B cell (primary cell): Measurements from ENCODE around the gene SHFL. TPM values are rescaled to one million over a fixed set of nuclear protein-coding genes. Genes with fewer than 3 reads are reported as not detected.

Experiments used
- ATAC-seq: fragments of 200-7000 bp; cut with Tn5 transposase; one replicate; pipeline ENCODE4 v1.10.0; 2021; ENCODE audit warnings: low read depth, mild to moderate bottlenecking, moderate number of reproducible peaks, moderate library complexity
- CTCF ChIA-PET: fragments of 350-600 bp; sonication (Branson Sonifier 250); formaldehyde crosslinking; loops from one replicate; lab custom pipeline; 2021; ENCODE audit warnings: antibody characterized with exemption, inconsistent platforms; lab: Charles Lee
- POLR2A ChIA-PET: fragments of 350-600 bp; sonication (Branson Sonifier 250); formaldehyde crosslinking; loops from one replicate; lab custom pipeline; 2021; ENCODE audit warnings: antibody characterized with exemption; lab: Charles Lee
- DNase-seq: peaks from one replicate; pipeline ENCODE4 v3.0.0; 2013
- H2AFZ ChIP-seq: 2 replicates; pipeline ENCODE4 v1.6.1; 2012; ENCODE audit warnings: mild to moderate bottlenecking, low read depth, low read length; ENCODE audit not compliant: insufficient read depth, poor library complexity, severe bottlenecking
- H3K27ac ChIP-seq, 2 donors: 1 replicate in 1 of 2; 2 replicates in 1 of 2; pipeline ENCODE4 v1.5.1; 2012 to 2013; ENCODE audit warnings: low read length in 2 of 2, mild to moderate bottlenecking in 2 of 2, moderate library complexity in 1 of 2
- H3K27me3 ChIP-seq, 4 experiments: fragments of 200-600 bp in 1 of 4; sonication (generic) in 1 of 4; replicated peaks in 1 of 4; 1 replicate in 2 of 4; 2 replicates in 2 of 4; pipeline versions ENCODE4 v1.6.1 to v1.7.0; 2013 to 2016; ENCODE audit warnings: low read length in 3 of 4, mild to moderate bottlenecking in 2 of 4, mixed read lengths in 1 of 4, moderate library complexity in 1 of 4; ENCODE audit not compliant: insufficient read depth in 4 of 4, control insufficient read depth in 3 of 4; ENCODE audit errors: control extremely low read depth in 1 of 4
- H3K36me3 ChIP-seq, 2 experiments: replicated peaks in 1 of 2; 1 replicate in 1 of 2; 2 replicates in 1 of 2; pipeline versions ENCODE4 v1.6.1 to v1.7.1; 2013; ENCODE audit warnings: low read length in 1 of 2; ENCODE audit not compliant: insufficient read depth in 2 of 2, control insufficient read depth in 1 of 2; ENCODE audit errors: control extremely low read depth in 1 of 2, extremely low read depth in 1 of 2
- H3K4me1 ChIP-seq, 2 donors: fragments of 200-600 bp in 1 of 2; sonication (generic) in 1 of 2; 1 replicate in 1 of 2; 2 replicates in 1 of 2; pipeline versions ENCODE4 v1.5.1 to v1.6.1; 2013 to 2017; ENCODE audit warnings: low read length in 2 of 2; ENCODE audit not compliant: control insufficient read depth in 2 of 2, insufficient read depth in 2 of 2
- H3K4me2 ChIP-seq: replicated peaks from 2 replicates; pipeline ENCODE3; 2012; ENCODE audit warnings: mild to moderate bottlenecking, low read depth, low read length; ENCODE audit not compliant: poor library complexity, severe bottlenecking
- H3K4me3 ChIP-seq, 5 experiments: fragments of 200-600 bp in 1 of 5; sonication (generic) in 1 of 5; 1 replicate in 3 of 5; 2 replicates in 2 of 5; pipeline versions ENCODE4 v1.5.1 to v1.7.0; 2011 to 2016; ENCODE audit warnings: low read length in 4 of 5, mild to moderate bottlenecking in 4 of 5, low read depth in 2 of 5, control low read depth in 1 of 5, moderate library complexity in 1 of 5; ENCODE audit not compliant: insufficient read depth in 1 of 5; ENCODE audit errors: control extremely low read depth in 1 of 5, extremely low read depth in 1 of 5
- H3K79me2 ChIP-seq: fragments of 200-600 bp; sonication (generic); one replicate; pipeline ENCODE4 v1.6.0; 2016; ENCODE audit warnings: low read length; ENCODE audit not compliant: control insufficient read depth, insufficient read depth
- H3K9ac ChIP-seq: fragments of 200-600 bp; sonication (generic); 2 replicates; pipeline ENCODE4 v1.6.1; 2017; ENCODE audit warnings: mild to moderate bottlenecking, low read length, moderate library complexity
- H3K9me3 ChIP-seq, 3 donors: one replicate each; pipeline versions ENCODE4 v1.6.1 to v1.7.1; 2013; ENCODE audit warnings: low read length in 2 of 3; ENCODE audit not compliant: control insufficient read depth in 2 of 3, insufficient read depth in 1 of 3; ENCODE audit errors: control extremely low read depth in 1 of 3
- H4K20me1 ChIP-seq: 2 replicates; pipeline ENCODE4 v1.6.0; 2012; ENCODE audit warnings: mild to moderate bottlenecking, low read length; ENCODE audit not compliant: insufficient read depth, control insufficient read depth, poor library complexity, severe bottlenecking
- H3K27ac Mint-ChIP-seq: one replicate; pipeline ENCODE4 v1.8.0; 2021; ENCODE audit warnings: mixed read lengths
- H3K27me3 Mint-ChIP-seq: one replicate; pipeline ENCODE4 v1.8.0; 2021; ENCODE audit warnings: mixed read lengths
- H3K4me1 Mint-ChIP-seq: one replicate; pipeline ENCODE4 v1.8.0; 2021; ENCODE audit warnings: mixed read lengths
- H3K4me3 Mint-ChIP-seq: one replicate; pipeline ENCODE4 v1.8.0; 2021; ENCODE audit warnings: mixed read lengths
- H3K9me3 Mint-ChIP-seq: one replicate; pipeline ENCODE4 v1.8.0; 2022; ENCODE audit warnings: mixed read lengths; ENCODE audit not compliant: insufficient read depth
- EZH2 ChIP-seq: IDR thresholded peaks from 2 replicates; pipeline ENCODE4 v1.6.1; 2012; ENCODE audit warnings: borderline replicate concordance, low read depth, mild to moderate bottlenecking, moderate library complexity, low read length; ENCODE audit not compliant: insufficient read depth, poor library complexity, severe bottlenecking
- WGBS: methylation state at CpG from one replicate; pipeline ENCODE4 v1.1.5; 2013; ENCODE audit warnings: missing lambda C conversion rate; ENCODE audit not compliant: insufficient coverage; 5-methylcytosine and 5-hydroxymethylcytosine counted together
- intact Hi-C: fragments of 100-400 bp; cut with micrococcal nuclease; formaldehyde crosslinking; loops from one replicate; pipeline ENCODE4 v1.10.0; 2022
- polyA plus RNA-seq: library from polyadenylated mRNA; depleted of rRNA; stranded (reverse); fragments of >200 nt; gene quantifications from 2 replicates; pipeline ENCODE4 v1.2.3, GENCODE V29; 2012
- total RNA-seq, 2 donors: library from RNA; stranded (reverse); fragments of 120-200 nt in 1 of 2; gene quantifications; 1 replicate in 1 of 2; 2 replicates in 1 of 2; pipeline versions ENCODE4 v1.2.3 to v1.2.4, GENCODE V29; 2013 to 2022
- TF ChIP-seq, protein P1 (sequence below): fragments of 200-600 bp; IDR thresholded peaks from one replicate; pipeline ENCODE4 v1.8.0; 2022; ENCODE audit warnings: antibody characterized with exemption, mild to moderate bottlenecking

SHFL gene
- total and polyA plus RNA-seq, 2 donors (not counting 1 experiment from before 2014, with no cell fraction given) = 109 to 205 TPM

DNA sequence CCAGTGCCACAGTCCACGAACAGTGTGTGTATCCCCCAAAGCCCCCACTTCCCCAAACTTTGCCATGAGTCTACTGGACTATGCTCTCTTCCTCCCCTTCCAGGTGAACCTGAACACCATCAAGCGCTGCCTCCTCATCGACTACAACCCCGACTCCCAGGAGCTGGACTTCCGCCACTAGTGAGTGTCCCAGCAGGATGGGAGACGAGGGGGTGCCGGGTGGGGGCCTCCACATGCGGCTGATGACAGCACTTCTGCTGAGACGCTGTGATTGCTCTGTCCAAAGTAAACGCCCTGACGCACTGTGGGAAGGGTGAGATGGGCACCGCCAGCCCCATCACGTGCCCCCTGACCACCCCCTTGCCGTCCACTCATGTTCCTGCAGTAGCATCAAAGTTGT is 23.4 kb downstream of the SHFL start:
- no peak overlapping the region for H3K4me2 ChIP-seq
- POLR2A ChIA-PET = interaction anchor here (0.6 to 1.7 kb wide), 2 partner anchors 13 to 446 kb away, joined by 3 to 11 read pairs; no protein-coding TSS in a partner anchor

More for the DNA sequence above, 23.4 kb downstream of the SHFL start:
- peaks cover 58% of the 10 kb centered on the region for H3K4me1 Mint-ChIP-seq
- no peaks in the 10 kb centered on the region for H3K27me3 ChIP-seq
- H3K4me1 ChIP-seq = peaks cover 51 to 65% of the 10 kb centered on the region in 2 donors
- 96% methylated on average over 14 of the region's 14 CpGs for WGBS
- peaks cover 37% of the 10 kb centered on the region for H3K79me2 ChIP-seq
- no peak overlapping the region for H3K4me3 ChIP-seq
- TF ChIP-seq, protein P1, sequence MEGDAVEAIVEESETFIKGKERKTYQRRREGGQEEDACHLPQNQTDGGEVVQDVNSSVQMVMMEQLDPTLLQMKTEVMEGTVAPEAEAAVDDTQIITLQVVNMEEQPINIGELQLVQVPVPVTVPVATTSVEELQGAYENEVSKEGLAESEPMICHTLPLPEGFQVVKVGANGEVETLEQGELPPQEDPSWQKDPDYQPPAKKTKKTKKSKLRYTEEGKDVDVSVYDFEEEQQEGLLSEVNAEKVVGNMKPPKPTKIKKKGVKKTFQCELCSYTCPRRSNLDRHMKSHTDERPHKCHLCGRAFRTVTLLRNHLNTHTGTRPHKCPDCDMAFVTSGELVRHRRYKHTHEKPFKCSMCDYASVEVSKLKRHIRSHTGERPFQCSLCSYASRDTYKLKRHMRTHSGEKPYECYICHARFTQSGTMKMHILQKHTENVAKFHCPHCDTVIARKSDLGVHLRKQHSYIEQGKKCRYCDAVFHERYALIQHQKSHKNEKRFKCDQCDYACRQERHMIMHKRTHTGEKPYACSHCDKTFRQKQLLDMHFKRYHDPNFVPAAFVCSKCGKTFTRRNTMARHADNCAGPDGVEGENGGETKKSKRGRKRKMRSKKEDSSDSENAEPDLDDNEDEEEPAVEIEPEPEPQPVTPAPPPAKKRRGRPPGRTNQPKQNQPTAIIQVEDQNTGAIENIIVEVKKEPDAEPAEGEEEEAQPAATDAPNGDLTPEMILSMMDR = no peak
- no peak for TF ChIP-seq EZH2
- H3K27ac Mint-ChIP-seq = no peak overlapping the region
- intact Hi-C loops = loop anchor here (10.0 kb wide), 1 partner anchor 295 kb away; the partner anchor contains the start of gene CDC37
- H3K27me3 Mint-ChIP-seq = no peaks in the 10 kb centered on the region
- peaks cover 0 to 47% of the 10 kb centered on the region in 2 experiments for H3K36me3 ChIP-seq
- H3K9me3 Mint-ChIP-seq = no peaks in the 10 kb centered on the region
- DNase-seq = peak; percentile 23
- H3K27ac ChIP-seq = no peak overlapping the region
- no peak overlapping the region for H3K4me3 Mint-ChIP-seq
- no peak overlapping the region for H2AFZ ChIP-seq
- H4K20me1 ChIP-seq = peaks cover 57% of the 10 kb centered on the region
- CTCF ChIA-PET = interaction anchor here (0.7 to 15.9 kb wide), 3 partner anchors 8 to 177 kb away, joined by 3 to 263 read pairs (median 3); partner anchors contain the start of genes ANGPTL6 and PPAN
- no peak for ATAC-seq
- no peak overlapping the region for H3K9ac ChIP-seq
- H3K9me3 ChIP-seq = peaks cover 0 to 6% (median 0%) of the 10 kb centered on the region in 3 donors
